BLaER1 treated with 17β-estradiol and CSF1 and Interleukin-3, amounts not matched to agents 10 nM and 100 nM (cell line): Measurements from ENCODE around the gene C7.

Experiments
- H3K27ac ChIP-seq, 11 experiments: shearing (Covaris generic); formaldehyde crosslinking; 2 replicates each; pipeline ENCODE4 v1.8.1; 2022
- H3K27me3 ChIP-seq, 11 experiments: shearing (Covaris generic); formaldehyde crosslinking; 2 replicates each; pipeline ENCODE4 v1.8.1; 2022
- H3K36me3 ChIP-seq, 11 experiments: shearing (Covaris generic); formaldehyde crosslinking; 2 replicates each; pipeline ENCODE4 v1.8.1; 2022
- H3K4me1 ChIP-seq, 10 experiments: shearing (Covaris generic); formaldehyde crosslinking; 2 replicates each; pipeline ENCODE4 v1.8.1; 2022
- H3K4me2 ChIP-seq, 11 experiments: shearing (Covaris generic); formaldehyde crosslinking; 2 replicates each; pipeline ENCODE4 v1.8.1; 2022
- H3K4me3 ChIP-seq, 10 experiments: shearing (Covaris generic); formaldehyde crosslinking; 2 replicates each; pipeline ENCODE4 v1.8.1; 2022
- H3K9ac ChIP-seq, 11 experiments: shearing (Covaris generic); formaldehyde crosslinking; 2 replicates each; pipeline ENCODE4 v1.8.1; 2022
- H3K9me3 ChIP-seq, 11 experiments: shearing (Covaris generic); formaldehyde crosslinking; replicated peaks in 1 of 11; 2 replicates each; pipeline ENCODE4 v1.8.1; 2022
- H4K20me1 ChIP-seq, 11 experiments: shearing (Covaris generic); formaldehyde crosslinking; 2 replicates each; pipeline ENCODE4 v1.8.1; 2022
- Cebpa-rat ChIP-seq, 11 experiments: shearing (Covaris generic); IDR thresholded peaks; 2 replicates each; pipeline ENCODE4 v1.8.1; 2022

The C7 gene

GRCh38 chr5:40983781-40984180 lies 74.5 kb downstream of the C7 start:
- Histone ChIP-seq H3K27me3 (no peaks in the 10 kb centered on the region), H3K36me3 (no peaks in the 10 kb centered on the region), H3K4me3 (no peak overlapping the region), H3K27ac (no peak overlapping the region), H3K9me3 (0 out of 22 replicates have a peak, but pooled peaks cover 0 to 6% (median 0%) of the 10 kb centered on the region in 11 experiments), H3K4me2 (no peak overlapping the region), H4K20me1 (no peaks in the 10 kb centered on the region), H3K9ac (no peak overlapping the region), H3K4me1 (no peaks in the 10 kb centered on the region)
- no peak for TF ChIP-seq Cebpa-rat (IDR thresholded peaks at IDR 0.05)

GRCh38 chr5:40984884-40985283 lies 75.6 kb downstream of the C7 start:
- no peak for TF ChIP-seq Cebpa-rat (IDR thresholded peaks at IDR 0.05)
- Histone ChIP-seq H3K9ac (no peak overlapping the region), H3K4me1 (no peaks in the 10 kb centered on the region), H3K4me3 (no peak overlapping the region), H3K27ac (no peak overlapping the region), H4K20me1 (no peaks in the 10 kb centered on the region), H3K27me3 (no peaks in the 10 kb centered on the region), H3K9me3 (0 out of 22 replicates have a peak, but pooled peaks cover 0 to 6% (median 0%) of the 10 kb centered on the region in 11 experiments), H3K4me2 (no peak overlapping the region), H3K36me3 (no peaks in the 10 kb centered on the region)

- H3K9ac ChIP-seq, result no peak overlapping the region
- no peaks in the 10 kb centered on the region for H3K27me3 ChIP-seq
- no peak overlapping the region for H3K4me3 ChIP-seq
- no peak overlapping the region for H3K4me2 ChIP-seq
- H3K36me3 ChIP-seq, result no peaks in the 10 kb centered on the region
- H3K27ac ChIP-seq, result no peak overlapping the region
- TF ChIP-seq Cebpa-rat (IDR thresholded peaks at IDR 0.05), result no peak
- no peaks in the 10 kb centered on the region for H4K20me1 ChIP-seq
- no peaks in the 10 kb centered on the region for H3K4me1 ChIP-seq
- 0 out of 22 replicates have a peak, but pooled peaks cover 0 to 6% (median 0%) of the 10 kb centered on the region in 11 experiments for H3K9me3 ChIP-seq
These were observed 76.2 kb downstream of the C7 start for GRCh38 chr5:40985501-40985900.

- no peak overlapping the region for H3K4me3 ChIP-seq
- H3K4me1 ChIP-seq, result peaks cover 0 to 3% (median 0%) of the 10 kb centered on the region in 10 experiments; a peak in 1 of 20 replicates
These were observed 77.4 kb downstream of the C7 start for GRCh38 chr5:40986666-40987065.

GRCh38 chr5:40987349-40987748 lies 78.1 kb downstream of the C7 start:
- H3K9me3 ChIP-seq, result peaks cover 0 to 6% (median 0%) of the 10 kb centered on the region in 11 experiments; a peak in 1 of 22 replicates
- TF ChIP-seq Cebpa-rat (IDR thresholded peaks at IDR 0.05), result no peak
- H4K20me1 ChIP-seq, result no peaks in the 10 kb centered on the region
- H3K4me1 ChIP-seq, result peaks cover 0 to 3% (median 0%) of the 10 kb centered on the region in 10 experiments; a peak in 1 of 20 replicates
- no peak overlapping the region for H3K27ac ChIP-seq
- H3K4me3 ChIP-seq, result no peak overlapping the region
- no peak overlapping the region for H3K9ac ChIP-seq
- H3K36me3 ChIP-seq, result no peaks in the 10 kb centered on the region
- H3K4me2 ChIP-seq, result no peak overlapping the region
- H3K27me3 ChIP-seq, result no peaks in the 10 kb centered on the region

More at GRCh38 chr5:40986666-40987065, 77.4 kb downstream of the C7 start:
- H4K20me1 ChIP-seq, result no peaks in the 10 kb centered on the region
- no peaks in the 10 kb centered on the region for H3K27me3 ChIP-seq
- H3K4me2 ChIP-seq, result no peak overlapping the region
- no peak for TF ChIP-seq Cebpa-rat (IDR thresholded peaks at IDR 0.05)
- no peak overlapping the region for H3K27ac ChIP-seq
- H3K36me3 ChIP-seq, result no peaks in the 10 kb centered on the region
- no peak overlapping the region for H3K9ac ChIP-seq
- 0 out of 22 replicates have a peak, but pooled peaks cover 0 to 6% (median 0%) of the 10 kb centered on the region in 11 experiments for H3K9me3 ChIP-seq

- Histone ChIP-seq H3K4me1 (peaks cover 0 to 3% (median 0%) of the 10 kb centered on the region in 10 experiments; a peak in 1 of 20 replicates), H3K27ac (no peak overlapping the region), H3K9ac (no peak overlapping the region), H3K9me3 (peaks cover 0 to 14% (median 6%) of the 10 kb centered on the region in 11 experiments; a peak in 5 of 22 replicates), H3K4me3 (no peak overlapping the region), H4K20me1 (no peaks in the 10 kb centered on the region), H3K36me3 (no peaks in the 10 kb centered on the region), H3K27me3 (no peaks in the 10 kb centered on the region), H3K4me2 (no peak overlapping the region)
- TF ChIP-seq Cebpa-rat (IDR thresholded peaks at IDR 0.05), result no peak
These were observed 79.6 kb downstream of the C7 start for GRCh38 chr5:40988746-40989510.

GRCh38 chr5:40991168-40991980 lies 82.1 kb downstream of the C7 start:
- H3K4me3 ChIP-seq, result no peak overlapping the region
- TF ChIP-seq Cebpa-rat (IDR thresholded peaks at IDR 0.05), result no peak
- peaks cover 0 to 18% (median 6%) of the 10 kb centered on the region in 11 experiments; a peak in 5 of 22 replicates for H3K9me3 ChIP-seq
- no peaks in the 10 kb centered on the region for H3K27me3 ChIP-seq
- no peak overlapping the region for H3K4me2 ChIP-seq
- peaks cover 0 to 3% (median 0%) of the 10 kb centered on the region in 10 experiments; a peak in 1 of 20 replicates for H3K4me1 ChIP-seq
- no peaks in the 10 kb centered on the region for H4K20me1 ChIP-seq
- H3K36me3 ChIP-seq, result no peaks in the 10 kb centered on the region
- no peak overlapping the region for H3K9ac ChIP-seq
- no peak overlapping the region for H3K27ac ChIP-seq

- H3K27me3 ChIP-seq, result no peaks in the 10 kb centered on the region
- H3K9ac ChIP-seq, result no peak overlapping the region
- H3K4me2 ChIP-seq, result no peak overlapping the region
- H4K20me1 ChIP-seq, result no peaks in the 10 kb centered on the region
- H3K4me3 ChIP-seq, result no peak overlapping the region
- H3K27ac ChIP-seq, result no peak overlapping the region
- peaks cover 0 to 18% (median 6%) of the 10 kb centered on the region in 11 experiments; a peak in 5 of 22 replicates for H3K9me3 ChIP-seq
- peaks cover 0 to 3% (median 0%) of the 10 kb centered on the region in 10 experiments; a peak in 1 of 20 replicates for H3K4me1 ChIP-seq
- no peak for TF ChIP-seq Cebpa-rat (IDR thresholded peaks at IDR 0.05)
- no peaks in the 10 kb centered on the region for H3K36me3 ChIP-seq
These were observed 82.8 kb downstream of the C7 start for GRCh38 chr5:40991981-40992559.
